Activated effector memory CD4-positive, alpha-beta T cell treated with Interleukin-2 at 50 U/mL for 16 hours (primary cell): ENCODE results near the gene MRNIP.
"Not testable (repeated sequence)": the region's sequence is repeated elsewhere in the genome, so short reads cannot be mapped to it uniquely, and the experiment has no call there.

Experiments used
- DNase-seq: peaks from one replicate; pipeline ENCODE4 v3.0.0-alpha.2; 2020

MRNIP gene

GRCh38 chr5:179887095-179887494 is 28.5 kb upstream of the MRNIP start:
- no peak for DNase-seq

- DNase-seq, result no peak
Observed at GRCh38 chr5:179886190-179886911, 27.7 kb upstream of the MRNIP start.

- no peak for DNase-seq
Observed at GRCh38 chr5:179885491-179886090, 27.0 kb upstream of the MRNIP start.

- no peak for DNase-seq
Observed at GRCh38 chr5:179883163-179883562, 24.5 kb upstream of the MRNIP start.

GRCh38 chr5:179882338-179882737 is 23.7 kb upstream of the MRNIP start:
- no peak for DNase-seq

GRCh38 chr5:179880848-179881590 is 22.4 kb upstream of the MRNIP start:
- no peak for DNase-seq

GRCh38 chr5:179880066-179880650 is 21.5 kb upstream of the MRNIP start:
- no peak for DNase-seq

- DNase-seq, result no peak
Observed at GRCh38 chr5:179879690-179880010, 21.0 kb upstream of the MRNIP start.

- DNase-seq, result no peak
Observed at GRCh38 chr5:179879003-179879689, 20.5 kb upstream of the MRNIP start.

- DNase-seq, result no peak
Observed at GRCh38 chr5:179878222-179879002, 19.8 kb upstream of the MRNIP start.

- no peak for DNase-seq
Observed at GRCh38 chr5:179876610-179876952, 18.0 kb upstream of the MRNIP start.

GRCh38 chr5:179875741-179876609 is 17.4 kb upstream of the MRNIP start:
- no peak for DNase-seq

GRCh38 chr5:179874536-179875292 is 16.1 kb upstream of the MRNIP start:
- no peak for DNase-seq

GRCh38 chr5:179874136-179874535 is 15.5 kb upstream of the MRNIP start:
- DNase-seq, result no peak

- DNase-seq, result no peak
Observed at GRCh38 chr5:179873588-179874110, 15.0 kb upstream of the MRNIP start.

GRCh38 chr5:179872828-179873575 is 14.4 kb upstream of the MRNIP start:
- no peak for DNase-seq

- no peak for DNase-seq
Observed at GRCh38 chr5:179872055-179872827, 13.6 kb upstream of the MRNIP start.

GRCh38 chr5:179871533-179871932 is 12.9 kb upstream of the MRNIP start:
- not testable (repeated sequence) for DNase-seq

GRCh38 chr5:179870952-179871351 is 12.3 kb upstream of the MRNIP start:
- no peak for DNase-seq
